ENCODE measurements around the gene MAP3K5.

MAP3K5 gene

DNA sequence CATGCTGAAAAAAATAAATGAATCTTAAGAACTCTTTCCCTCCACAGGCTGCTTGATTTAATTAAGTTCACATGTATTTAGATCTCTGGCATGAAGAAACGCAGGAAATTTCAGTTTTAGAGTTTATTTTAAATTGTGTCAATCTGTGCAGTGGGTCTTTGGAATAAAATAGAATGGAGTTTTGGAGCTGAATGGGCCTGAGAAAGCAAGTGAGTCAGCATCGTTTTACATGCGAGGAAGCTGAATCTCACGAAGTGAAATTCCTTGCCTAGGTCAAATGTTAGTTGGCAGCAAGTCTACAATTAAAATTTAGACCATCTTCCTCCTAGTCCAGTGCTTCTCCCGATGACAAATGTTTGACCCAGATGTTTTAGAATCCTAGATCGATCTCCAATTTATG lies 264.4 kb downstream of the MAP3K5 start:
- in situ Hi-C loops (cut with HindIII; ENCODE audit: low sequenced_read_pairs), result no loop called here
- no peak for DNase-seq (ENCODE audit: low read depth)
- H3K4me3 ChIP-seq (ENCODE audit: low read depth, low read length), result no peak overlapping the region
- TF ChIP-seq, protein P1, sequence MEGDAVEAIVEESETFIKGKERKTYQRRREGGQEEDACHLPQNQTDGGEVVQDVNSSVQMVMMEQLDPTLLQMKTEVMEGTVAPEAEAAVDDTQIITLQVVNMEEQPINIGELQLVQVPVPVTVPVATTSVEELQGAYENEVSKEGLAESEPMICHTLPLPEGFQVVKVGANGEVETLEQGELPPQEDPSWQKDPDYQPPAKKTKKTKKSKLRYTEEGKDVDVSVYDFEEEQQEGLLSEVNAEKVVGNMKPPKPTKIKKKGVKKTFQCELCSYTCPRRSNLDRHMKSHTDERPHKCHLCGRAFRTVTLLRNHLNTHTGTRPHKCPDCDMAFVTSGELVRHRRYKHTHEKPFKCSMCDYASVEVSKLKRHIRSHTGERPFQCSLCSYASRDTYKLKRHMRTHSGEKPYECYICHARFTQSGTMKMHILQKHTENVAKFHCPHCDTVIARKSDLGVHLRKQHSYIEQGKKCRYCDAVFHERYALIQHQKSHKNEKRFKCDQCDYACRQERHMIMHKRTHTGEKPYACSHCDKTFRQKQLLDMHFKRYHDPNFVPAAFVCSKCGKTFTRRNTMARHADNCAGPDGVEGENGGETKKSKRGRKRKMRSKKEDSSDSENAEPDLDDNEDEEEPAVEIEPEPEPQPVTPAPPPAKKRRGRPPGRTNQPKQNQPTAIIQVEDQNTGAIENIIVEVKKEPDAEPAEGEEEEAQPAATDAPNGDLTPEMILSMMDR (IDR thresholded peaks at IDR 0.05; ENCODE audit: low read depth, low read length, missing control alignments), result no peak

DNA sequence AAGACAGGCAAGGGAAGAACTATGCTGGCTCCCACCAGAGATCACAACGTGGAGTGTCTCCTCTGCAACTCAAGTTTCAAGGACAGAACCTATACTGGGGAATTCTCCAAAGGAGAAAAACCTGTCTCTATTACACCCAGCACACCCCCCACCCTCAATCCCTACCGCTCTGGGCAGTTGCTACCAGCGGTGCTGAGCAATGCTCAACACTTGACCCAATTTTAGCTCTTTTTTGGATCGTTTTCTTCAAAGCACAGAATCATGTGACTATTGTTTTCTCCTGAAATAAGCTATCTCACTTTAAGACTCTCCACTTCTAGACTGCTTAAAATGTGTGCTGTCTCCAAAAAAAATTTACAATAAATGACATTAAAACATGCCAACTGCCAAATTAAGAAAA lies 265.3 kb downstream of the MAP3K5 start:
- in situ Hi-C loops (cut with HindIII; ENCODE audit: low sequenced_read_pairs), result no loop called here
- TF ChIP-seq, protein P1 (IDR thresholded peaks at IDR 0.05; ENCODE audit: low read depth, low read length, missing control alignments), result no peak
- no peak for DNase-seq (ENCODE audit: low read depth)
- no peak overlapping the region for H3K4me3 ChIP-seq (ENCODE audit: low read depth, low read length)

DNA sequence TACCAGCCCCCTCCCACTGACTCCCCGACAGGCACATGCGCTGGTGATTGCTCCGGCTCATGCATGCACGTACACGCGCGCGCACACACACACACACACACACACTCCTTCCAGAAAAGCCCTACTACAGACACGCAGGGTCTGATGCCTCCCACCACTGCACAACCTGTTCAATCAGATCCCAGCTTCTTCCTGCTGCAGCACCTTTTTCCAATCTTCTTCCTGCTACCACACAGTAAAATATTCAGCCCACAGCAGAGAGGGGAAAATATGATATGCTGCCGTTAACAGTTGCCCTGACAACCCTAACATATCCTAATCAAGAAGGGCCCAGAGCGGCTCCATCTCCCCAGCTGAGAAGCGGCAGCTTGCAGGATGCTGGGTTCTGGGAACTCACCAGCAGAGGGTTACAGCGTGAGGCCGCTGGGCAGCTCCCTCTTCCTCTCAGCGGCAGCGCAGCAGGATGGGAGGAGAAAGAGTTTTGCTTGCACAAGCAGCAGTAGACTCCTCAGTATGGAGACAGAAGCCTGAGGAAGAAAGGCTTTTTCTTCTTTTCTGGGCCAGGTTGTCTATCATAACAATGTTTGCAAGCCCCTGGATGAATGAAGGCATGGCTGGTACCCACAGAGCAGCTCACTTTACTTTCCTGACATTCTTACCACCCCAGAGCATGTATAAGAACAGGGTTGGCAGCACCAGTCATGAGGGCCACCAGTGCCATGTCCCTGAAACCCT lies 265.9 kb downstream of the MAP3K5 start:
- TF ChIP-seq, protein P1 (IDR thresholded peaks at IDR 0.05; ENCODE audit: low read depth, low read length, missing control alignments), result peak; percentile 70
- in situ Hi-C loops (cut with HindIII; ENCODE audit: low sequenced_read_pairs), result no loop called here
- peak; percentile 26 for DNase-seq (ENCODE audit: low read depth)
- no peak overlapping the region for H3K4me3 ChIP-seq (ENCODE audit: low read depth, low read length)

DNA sequence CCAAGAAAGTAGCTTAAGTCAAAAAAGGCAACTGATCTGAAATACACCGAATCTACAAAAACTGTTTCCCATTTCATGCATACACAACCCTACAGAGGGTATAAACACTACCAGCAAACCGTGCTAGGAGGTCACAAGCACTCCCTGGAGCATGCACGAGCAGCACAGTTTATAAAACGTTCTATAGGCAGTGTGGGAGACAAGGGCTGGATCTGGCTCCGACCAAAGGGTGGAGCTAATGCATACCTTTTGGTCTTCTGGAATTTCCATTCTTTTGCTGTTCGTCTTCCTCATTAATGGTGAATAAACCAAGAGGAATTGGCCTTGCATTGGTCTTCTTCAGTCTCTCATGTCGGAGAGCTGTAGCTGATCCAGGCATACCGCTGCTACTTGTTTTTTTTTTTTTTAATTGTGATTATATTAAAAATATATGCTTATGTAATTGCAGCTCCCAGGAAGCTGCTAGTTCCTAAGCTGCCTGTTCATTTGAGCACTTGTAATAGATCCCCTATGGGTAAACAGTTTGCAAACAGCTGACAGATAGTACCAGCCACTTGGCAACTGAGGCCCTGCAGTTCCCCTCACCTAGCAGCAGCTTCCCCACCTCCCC lies 266.6 kb downstream of the MAP3K5 start:
- H3K4me3 ChIP-seq (ENCODE audit: low read depth, low read length), result no peak overlapping the region
- DNase-seq (ENCODE audit: low read depth), result no peak
- in situ Hi-C loops (cut with HindIII; ENCODE audit: low sequenced_read_pairs), result no loop called here
- TF ChIP-seq, protein P1 (IDR thresholded peaks at IDR 0.05; ENCODE audit: low read depth, low read length, missing control alignments), result no peak

DNA sequence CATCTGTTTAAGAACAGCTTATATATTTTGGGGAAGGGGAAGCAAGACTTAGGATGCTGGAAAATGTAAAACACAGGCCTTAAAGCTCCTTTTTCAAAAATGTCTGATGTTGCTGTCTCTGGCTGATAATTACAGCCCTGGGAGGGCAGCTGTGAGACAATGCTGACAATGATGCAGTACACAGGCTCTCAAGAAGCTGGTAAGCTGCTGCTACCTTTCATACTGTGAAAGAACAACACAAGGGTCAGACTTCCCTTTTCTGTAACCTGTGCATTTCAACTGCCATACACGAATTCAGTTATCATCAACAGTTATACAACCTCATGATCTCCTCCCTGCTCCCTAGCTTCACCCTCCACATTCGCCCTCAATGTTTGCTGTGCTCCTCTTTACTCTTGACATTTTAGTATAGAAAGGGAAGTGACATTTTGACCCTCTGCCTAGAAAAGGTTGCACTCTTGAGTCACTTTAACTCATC lies 267.3 kb downstream of the MAP3K5 start:
- in situ Hi-C loops (cut with HindIII; ENCODE audit: low sequenced_read_pairs), result no loop called here
- TF ChIP-seq, protein P1 (IDR thresholded peaks at IDR 0.05; ENCODE audit: low read depth, low read length, missing control alignments), result no peak
- DNase-seq (ENCODE audit: low read depth), result no peak
- H3K4me3 ChIP-seq (ENCODE audit: low read depth, low read length), result no peak overlapping the region

DNA sequence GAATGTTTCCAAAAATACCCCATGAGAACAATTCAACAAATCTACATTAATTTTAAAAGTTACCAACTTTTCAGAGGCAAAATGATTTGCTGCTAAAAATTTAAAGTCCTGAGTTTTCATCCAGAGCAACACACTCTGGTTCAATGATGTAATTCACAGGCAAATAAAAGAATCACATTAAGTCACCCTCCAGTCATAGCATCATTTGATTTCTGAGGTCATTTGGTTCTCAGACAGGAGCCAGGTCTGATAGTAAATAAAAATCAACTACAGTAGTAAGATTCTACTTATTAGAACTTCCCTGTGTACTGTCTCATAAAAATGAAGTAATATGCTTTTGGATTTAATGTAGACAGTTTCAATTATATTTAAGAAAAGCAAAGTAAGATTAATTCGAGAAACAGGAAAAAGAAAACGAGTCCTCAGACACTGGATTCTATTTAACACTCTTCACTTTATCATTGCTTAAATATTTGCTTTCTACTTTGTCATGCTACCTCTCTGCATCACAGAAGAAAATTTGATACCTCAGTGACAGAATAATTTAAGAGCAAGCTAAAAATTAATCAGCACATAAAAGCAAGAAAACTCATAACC lies 267.8 kb downstream of the MAP3K5 start:
- H3K4me3 ChIP-seq (ENCODE audit: low read depth, low read length), result no peak overlapping the region
- DNase-seq (ENCODE audit: low read depth), result no peak
- in situ Hi-C loops (cut with HindIII; ENCODE audit: low sequenced_read_pairs), result no loop called here
- TF ChIP-seq, protein P1 (IDR thresholded peaks at IDR 0.05; ENCODE audit: low read depth, low read length, missing control alignments), result no peak
